H9 (cell line): ENCODE measurements around the gene SBK1. TPM values are rescaled to one million over a fixed set of nuclear protein-coding genes. Genes with fewer than 3 reads are reported as not detected.
A peak's percentile ranks its signal among the peaks of the same experiment; 100 is the strongest.

ENCODE experiments used
- DNase-seq: peaks from one replicate; pipeline ENCODE4 v3.0.0-alpha.2; 2017
- H2AFZ ChIP-seq: one replicate; pipeline ENCODE4 v1.6.1; 2013; ENCODE audit warnings: mild to moderate bottlenecking, low read length, control low read depth, moderate library complexity
- H2AK5ac ChIP-seq: 2 replicates; pipeline ENCODE4 v1.6.1; 2013; ENCODE audit warnings: low read length, control low read depth, mixed read lengths; ENCODE audit not compliant: insufficient read length
- H2BK120ac ChIP-seq: one replicate; pipeline ENCODE4 v1.6.1; 2013; ENCODE audit warnings: low read depth, mild to moderate bottlenecking, low read length, control low read depth, inconsistent platforms; ENCODE audit not compliant: poor library complexity, severe bottlenecking
- H2BK12ac ChIP-seq: 2 replicates; pipeline ENCODE4 v1.6.1; 2013; ENCODE audit warnings: low read length, control low read depth, mixed read lengths, low read depth; ENCODE audit not compliant: insufficient read length
- H2BK15ac ChIP-seq: 2 replicates; pipeline ENCODE4 v1.6.1; 2013; ENCODE audit warnings: low read depth, low read length, control low read depth
- H2BK20ac ChIP-seq: one replicate; pipeline ENCODE4 v1.6.1; 2013; ENCODE audit warnings: low read depth, mild to moderate bottlenecking, low read length, control low read depth, inconsistent platforms; ENCODE audit not compliant: poor library complexity, severe bottlenecking
- H2BK5ac ChIP-seq: 2 replicates; pipeline ENCODE4 v1.6.1; 2013; ENCODE audit warnings: low read length, control low read depth, mixed read lengths; ENCODE audit not compliant: insufficient read length
- H3K14ac ChIP-seq: 2 replicates; pipeline ENCODE4 v1.6.1; 2013; ENCODE audit warnings: low read length, control low read depth; ENCODE audit not compliant: insufficient read depth
- H3K18ac ChIP-seq: 2 replicates; pipeline ENCODE4 v1.6.1; 2013; ENCODE audit warnings: low read depth, mild to moderate bottlenecking, mixed read lengths, low read length, control low read depth; ENCODE audit not compliant: insufficient read length
- H3K23ac ChIP-seq: 2 replicates; pipeline ENCODE4 v1.6.1; 2013; ENCODE audit warnings: low read length, control low read depth, mixed read lengths, low read depth; ENCODE audit not compliant: insufficient read length
- H3K23me2 ChIP-seq: 2 replicates; pipeline ENCODE4 v1.6.1; 2013; ENCODE audit warnings: low read depth, mild to moderate bottlenecking, mixed read lengths, low read length, control low read depth; ENCODE audit not compliant: insufficient read length, poor library complexity, severe bottlenecking
- H3K27ac ChIP-seq: 2 replicates; pipeline ENCODE4 v1.5.1; 2013; ENCODE audit warnings: low read length, control low read depth, mixed read lengths, low read depth; ENCODE audit not compliant: insufficient read length
- H3K27me3 ChIP-seq: 2 replicates; pipeline ENCODE4 v1.6.1; 2013; ENCODE audit warnings: low read length, control low read depth, inconsistent platforms; ENCODE audit not compliant: insufficient read depth
- H3K4ac ChIP-seq: 2 replicates; pipeline ENCODE4 v1.6.1; 2013; ENCODE audit warnings: low read depth, mild to moderate bottlenecking, control low read depth, inconsistent platforms, low read length, moderate library complexity
- H3K4me1 ChIP-seq: 2 replicates; pipeline ENCODE4 v1.6.1; 2013; ENCODE audit warnings: low read length, control low read depth, inconsistent platforms; ENCODE audit not compliant: insufficient read depth
- H3K4me2 ChIP-seq: 2 replicates; pipeline ENCODE4 v1.6.1; 2013; ENCODE audit warnings: low read length, control low read depth, mixed read lengths; ENCODE audit not compliant: insufficient read length, insufficient read depth
- H3K56ac ChIP-seq: 2 replicates; pipeline ENCODE4 v1.6.1; 2013; ENCODE audit warnings: low read depth, mild to moderate bottlenecking, mixed read lengths, low read length, control low read depth; ENCODE audit not compliant: insufficient read length
- H3K79me1 ChIP-seq: 2 replicates; pipeline ENCODE4 v1.6.1; 2013; ENCODE audit warnings: low read depth, mild to moderate bottlenecking, moderate library complexity, low read length, control low read depth, inconsistent platforms; ENCODE audit not compliant: insufficient read depth, poor library complexity, severe bottlenecking
- H3K79me2 ChIP-seq: 2 replicates; pipeline ENCODE4 v1.6.1; 2013; ENCODE audit warnings: low read length, control low read depth, inconsistent platforms; ENCODE audit not compliant: insufficient read depth
- H3K9ac ChIP-seq: 2 replicates; pipeline ENCODE4 v1.6.1; 2013; ENCODE audit warnings: low read length, control low read depth, mixed read lengths; ENCODE audit not compliant: insufficient read length; ENCODE audit errors: extremely low read depth
- H3K9me3 ChIP-seq: one replicate; pipeline ENCODE4 v1.6.1; 2013; ENCODE audit warnings: low read depth, low read length, inconsistent platforms; ENCODE audit not compliant: control insufficient read depth
- H3T11ph ChIP-seq: one replicate; pipeline ENCODE4 v1.6.1; 2013; ENCODE audit warnings: mild to moderate bottlenecking, low read length, control low read depth, inconsistent platforms
- H4K20me1 ChIP-seq: one replicate; pipeline ENCODE4 v1.6.1; 2013; ENCODE audit not compliant: control insufficient read depth, insufficient read length, insufficient read depth
- H4K5ac ChIP-seq: 2 replicates; pipeline ENCODE4 v1.6.1; 2013; ENCODE audit warnings: low read depth, mild to moderate bottlenecking, mixed read lengths, low read length, control low read depth; ENCODE audit not compliant: insufficient read length
- H4K8ac ChIP-seq: replicated peaks from 2 replicates; pipeline ENCODE4 v1.6.1; 2013; ENCODE audit warnings: low read length, control low read depth, mixed read lengths, low read depth; ENCODE audit not compliant: insufficient read length
- H4K91ac ChIP-seq: 2 replicates; pipeline ENCODE4 v1.6.1; 2013; ENCODE audit warnings: low read depth, mild to moderate bottlenecking, moderate library complexity, mixed read lengths, low read length, control low read depth; ENCODE audit not compliant: insufficient read length
- H3K27ac Mint-ChIP-seq, 3 experiments: 2 replicates in 2 of 3; 3 replicates in 1 of 3; pipeline ENCODE4 v1.8.0; 2020 to 2021; ENCODE audit warnings: mixed read lengths in 3 of 3, mild to moderate bottlenecking in 1 of 3, moderate library complexity in 1 of 3
- H3K27me3 Mint-ChIP-seq: 2 replicates; pipeline ENCODE4 v1.8.0; 2021; ENCODE audit warnings: low read depth, mild to moderate bottlenecking, moderate library complexity, mixed read lengths
- H3K36me3 Mint-ChIP-seq, 3 experiments: 2 replicates in 2 of 3; 3 replicates in 1 of 3; pipeline ENCODE4 v1.8.0; 2020 to 2021; ENCODE audit warnings: low read depth in 3 of 3, mixed read lengths in 3 of 3; ENCODE audit not compliant: insufficient read depth in 1 of 3
- H3K4me1 Mint-ChIP-seq, 2 experiments: 2 replicates each; pipeline ENCODE4 v1.8.0; 2020; ENCODE audit warnings: mixed read lengths in 2 of 2
- H3K4me3 Mint-ChIP-seq, 2 experiments: 2 replicates in 1 of 2; 3 replicates in 1 of 2; pipeline ENCODE4 v1.8.0; 2020 to 2021; ENCODE audit warnings: mild to moderate bottlenecking in 2 of 2, mixed read lengths in 2 of 2, moderate library complexity in 1 of 2
- H3K9me3 Mint-ChIP-seq, 2 experiments: 2 replicates in 1 of 2; 3 replicates in 1 of 2; pipeline ENCODE4 v1.8.0; 2020; ENCODE audit warnings: mild to moderate bottlenecking in 2 of 2, mixed read lengths in 2 of 2, moderate library complexity in 1 of 2
- CTCF ChIP-seq: fragments of 200-600 bp; sonication (generic); conservative IDR thresholded peaks from 3 replicates; pipeline ENCODE4 v1.8.0; 2021; ENCODE audit warnings: antibody characterized with exemption, mild to moderate bottlenecking
- WGBS: extraction: QIAGEN DNeasy Blood & Tissue Kit; methylation state at CpG from one replicate; pipeline ENCODE4 v1.1.7; 2013; ENCODE audit warnings: missing lambda C conversion rate, low lambda C conversion rate, mixed read lengths; ENCODE audit not compliant: insufficient read length; ENCODE audit errors: extremely low coverage; 5-methylcytosine and 5-hydroxymethylcytosine counted together
- total RNA-seq: library from RNA; stranded (reverse); gene quantifications from 2 replicates; pipeline ENCODE4 v1.2.1, GENCODE V29; 2021

The SBK1 gene
- total RNA-seq, 1 experiment from 2014 or later, result 65.5 TPM

GRCh38 chr16:28308794-28309584, 16.7 kb downstream of the SBK1 start:
- H3K27ac Mint-ChIP-seq, result peak overlapping the region in 1 of 3 experiments; percentile 24; a peak in 2 of 7 replicates
- H3K4me1 ChIP-seq, result no peaks in the 10 kb centered on the region; the same call in 1 of the 2 replicates
- H2BK20ac ChIP-seq, result no peak overlapping the region
- H3K23ac ChIP-seq, result no peak overlapping the region
- H2AFZ ChIP-seq, result no peak overlapping the region
- H3K56ac ChIP-seq, result no peak overlapping the region
- no peak overlapping the region for H4K8ac ChIP-seq
- no peak overlapping the region for H3K27ac ChIP-seq
- H2BK120ac ChIP-seq, result no peak overlapping the region
- H2BK5ac ChIP-seq, result no peak overlapping the region
- peaks cover 7 to 11% of the 10 kb centered on the region in 2 experiments for H3K4me1 Mint-ChIP-seq
- peaks cover 36 to 63% (median 38%) of the 10 kb centered on the region in 3 experiments for H3K36me3 Mint-ChIP-seq
- WGBS, result no CpG with 5 or more reads among the region's 14 CpGs
- H3K14ac ChIP-seq, result no peak overlapping the region
- H3K9me3 Mint-ChIP-seq, result peaks cover 0 to 5% of the 10 kb centered on the region in 2 experiments; a peak in 1 of 5 replicates
- TF ChIP-seq CTCF, result no peak
- no peaks in the 10 kb centered on the region for H3K23me2 ChIP-seq
- no peak overlapping the region for H3K18ac ChIP-seq
- no peak overlapping the region for H3K4me2 ChIP-seq
- H2AK5ac ChIP-seq, result no peak overlapping the region
- DNase-seq, result no peak
- no peak overlapping the region for H3K4me3 Mint-ChIP-seq
- H3K79me1 ChIP-seq, result no peaks in the 10 kb centered on the region
- H2BK15ac ChIP-seq, result no peak overlapping the region
- no peak overlapping the region for H3K9ac ChIP-seq
- no peak overlapping the region for H2BK12ac ChIP-seq
- no peaks in the 10 kb centered on the region for H3K27me3 ChIP-seq
- no peak overlapping the region for H3T11ph ChIP-seq
- peaks cover 4% of the 10 kb centered on the region; the same call in 1 of the 2 replicates for H3K79me2 ChIP-seq
- H4K91ac ChIP-seq, result no peak overlapping the region
- no peak overlapping the region for H4K5ac ChIP-seq
- peaks cover 6% of the 10 kb centered on the region for H4K20me1 ChIP-seq
- no peaks in the 10 kb centered on the region for H3K9me3 ChIP-seq
- no peaks in the 10 kb centered on the region for H3K27me3 Mint-ChIP-seq
- no peak overlapping the region for H3K4ac ChIP-seq
